ENCODE results near the gene NEMP1.
"Not testable (repeated sequence)": the region's sequence is repeated elsewhere in the genome, so short reads cannot be mapped to it uniquely, and the experiment has no call there.

NEMP1 gene

GRCh38 chr12:57019983-57020719 is 58.4 kb downstream of the NEMP1 start:
- DNase-seq: no peak

GRCh38 chr12:57018906-57019305 is 59.7 kb downstream of the NEMP1 start:
- no peak for DNase-seq

GRCh38 chr12:57018353-57018752 is 60.2 kb downstream of the NEMP1 start:
- not testable (repeated sequence) for DNase-seq

GRCh38 chr12:57016348-57016747 is 62.2 kb downstream of the NEMP1 start, which contains the start of gene TAC3:
Gene TAC3 (minus strand): TSS chr12:57016529. CDS start chr12:57015797, 732 bp downstream.
- DNase-seq: no peak

- DNase-seq: no peak
These were observed 65.8 kb downstream of the NEMP1 start for GRCh38 chr12:57012600-57013465.

- DNase-seq: no peak
These were observed 66.9 kb downstream of the NEMP1 start for GRCh38 chr12:57011438-57012424.

GRCh38 chr12:57010627-57011247 is 67.9 kb downstream of the NEMP1 start:
- no peak for DNase-seq

- DNase-seq: no peak
These were observed 68.5 kb downstream of the NEMP1 start for GRCh38 chr12:57009949-57010626.

- no peak for DNase-seq
These were observed 70.4 kb downstream of the NEMP1 start for GRCh38 chr12:57008178-57008577.

- no peak for DNase-seq
These were observed 71.6 kb downstream of the NEMP1 start for GRCh38 chr12:57006809-57007475.

- no peak for DNase-seq
These were observed 72.4 kb downstream of the NEMP1 start, which contains the start of gene ZBTB39 for GRCh38 chr12:57005980-57006808. Gene ZBTB39 (minus strand): TSS chr12:57006546. CDS start chr12:57004917, 1,629 bp downstream.
